ENCODE measurements around the gene RLN2.

RLN2 gene

GRCh38 chr9:5265939-5266338 lies 38.6 kb downstream of the RLN2 start:
- DNase-seq: no peak

GRCh38 chr9:5264219-5264595 lies 40.3 kb downstream of the RLN2 start:
- no peak for DNase-seq

DNA sequence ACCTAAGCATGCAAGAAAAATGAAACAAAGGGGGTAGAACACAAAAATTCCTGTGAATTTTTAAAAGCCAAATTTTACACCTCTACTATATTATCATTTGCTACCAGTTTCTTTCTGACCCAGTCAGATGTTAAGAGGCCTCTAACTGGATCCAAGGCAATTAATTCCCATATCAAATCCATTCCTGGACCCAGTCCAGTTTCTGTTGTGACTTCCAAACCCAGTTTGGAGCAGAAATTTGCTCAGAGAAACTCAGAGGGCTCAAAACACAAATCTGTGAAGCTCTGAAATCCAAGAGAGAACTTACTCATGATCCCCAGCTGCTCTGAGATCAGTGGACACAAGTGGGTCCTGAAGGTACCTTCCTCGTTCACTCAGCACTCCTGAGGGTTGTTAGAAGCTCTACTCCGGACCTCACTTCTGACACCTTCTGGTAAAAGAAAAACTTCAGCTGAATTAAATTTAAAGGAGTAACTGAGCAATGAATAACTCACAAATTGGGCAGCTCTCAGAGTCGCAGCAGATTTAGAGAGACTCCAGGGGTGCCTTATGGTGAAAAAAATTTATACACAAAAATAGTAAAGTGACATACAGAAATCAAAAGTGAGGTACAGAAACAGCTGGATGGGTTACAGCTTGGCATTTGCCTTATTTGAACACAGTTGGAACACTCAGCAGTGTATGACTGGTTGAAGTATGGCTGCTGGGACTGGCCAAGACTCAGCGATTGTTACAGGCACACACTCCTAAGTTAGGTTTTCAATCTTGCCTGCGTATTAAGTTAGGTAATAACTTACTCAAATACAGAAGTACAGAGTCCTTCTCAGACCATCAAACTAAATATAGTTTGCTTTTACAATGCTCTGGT lies 40.9 kb downstream of the RLN2 start:
- DNase-seq: no peak
